SK-N-MC (cell line): Measurements from ENCODE around the gene RCBTB2.

ENCODE experiments used
- EZH2 ChIP-seq: fragments of 200-600 bp; sonication (generic); IDR thresholded peaks from one replicate; pipeline ENCODE4 v1.6.1; 2017; ENCODE audit warnings: antibody characterized with exemption
- POLR2AphosphoS5 ChIP-seq: IDR thresholded peaks from 2 replicates; pipeline ENCODE4 v1.6.1; 2012; ENCODE audit warnings: mild to moderate bottlenecking, low read depth, low read length, borderline replicate concordance

DNA sequence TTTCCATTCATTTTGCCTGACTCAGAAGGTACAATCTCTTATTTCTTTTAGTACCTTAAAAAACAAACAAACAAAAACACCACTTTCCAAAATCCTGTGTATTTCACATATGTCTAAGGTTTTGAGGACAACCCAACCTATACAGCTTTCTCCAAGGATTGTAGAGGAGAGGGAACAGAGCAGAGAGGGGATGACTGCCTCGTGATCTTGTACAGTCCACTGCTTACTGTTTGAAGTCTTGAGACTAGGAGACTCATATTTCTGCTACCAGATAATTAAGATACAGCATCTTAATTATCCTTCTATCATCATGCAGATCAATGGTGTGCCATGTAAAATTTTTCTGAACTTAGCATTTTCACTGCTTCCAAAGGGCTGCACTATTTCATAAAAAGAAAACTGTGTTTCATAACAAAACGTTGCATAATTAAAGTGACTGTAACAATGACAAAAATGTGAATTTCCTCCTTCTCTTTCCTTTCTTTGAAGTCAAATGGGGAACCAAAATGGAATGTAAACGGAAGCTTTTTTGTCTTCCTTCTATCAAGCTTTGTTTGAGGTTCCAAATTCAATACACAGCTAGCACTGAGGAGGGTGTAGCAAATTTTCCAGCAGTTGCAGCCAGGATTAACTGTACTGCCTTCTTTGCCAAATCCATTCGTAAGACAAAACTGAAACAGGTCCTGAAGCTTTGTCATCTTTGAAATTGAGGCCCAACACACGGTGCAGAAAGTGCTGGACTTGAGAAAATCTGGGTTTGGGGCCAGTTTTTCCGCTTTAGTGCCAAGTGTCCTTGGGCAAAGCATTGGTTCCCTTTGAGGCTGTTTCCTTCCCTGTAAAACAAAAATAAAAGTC lies 34.9 kb upstream of the RCBTB2 start:
- TF ChIP-seq EZH2 (no peak), POLR2AphosphoS5 (no peak)
